NCI-H187 treated with DMSO at 0.1 percent for 48 hours (cell line): ENCODE measurements around the gene JAML.

Experiments used
- DNase-seq: peaks from one replicate; lab custom pipeline; 2025; lab: John Stamatoyannopoulos, UW

The JAML gene

DNA sequence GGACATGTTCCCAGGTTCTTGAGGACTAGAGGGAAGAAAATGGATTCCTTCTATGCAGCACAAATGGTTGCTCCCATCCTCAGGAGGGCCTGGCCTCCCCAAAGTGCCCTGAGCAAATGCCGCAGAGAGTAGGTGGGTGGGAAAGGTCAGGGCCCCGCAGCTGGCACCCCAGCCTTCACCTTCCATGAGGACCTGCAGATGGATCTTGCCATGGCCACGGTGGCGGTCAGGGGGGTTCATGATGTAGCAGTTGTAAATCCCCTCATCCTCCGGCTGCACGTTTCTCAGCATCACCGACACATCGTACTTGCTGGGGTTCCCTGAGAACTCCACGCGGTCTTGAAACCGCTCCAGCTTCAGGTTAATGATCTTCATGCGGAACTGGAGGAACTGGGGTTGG is 56.9 kb downstream of the JAML start:
- no peak for DNase-seq

DNA sequence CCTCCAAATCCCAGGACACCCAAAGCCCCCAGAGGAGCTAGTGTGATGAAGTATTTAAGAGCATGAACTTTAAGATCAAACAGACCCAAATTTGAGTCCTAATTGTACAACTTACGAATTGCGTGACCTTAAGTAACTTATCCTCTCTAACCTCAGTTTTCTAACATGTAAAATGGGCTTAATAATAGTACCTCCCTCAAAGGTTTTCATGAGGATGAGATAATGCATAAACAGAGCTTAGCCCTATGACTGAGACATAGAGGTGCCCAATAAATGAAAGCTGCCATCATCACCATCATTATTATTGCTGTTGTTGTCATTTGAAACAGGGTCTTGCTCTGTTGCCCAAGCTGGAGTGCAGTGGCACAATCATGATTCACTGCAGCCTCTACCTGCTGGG is 57.6 kb downstream of the JAML start:
- no peak for DNase-seq

DNA sequence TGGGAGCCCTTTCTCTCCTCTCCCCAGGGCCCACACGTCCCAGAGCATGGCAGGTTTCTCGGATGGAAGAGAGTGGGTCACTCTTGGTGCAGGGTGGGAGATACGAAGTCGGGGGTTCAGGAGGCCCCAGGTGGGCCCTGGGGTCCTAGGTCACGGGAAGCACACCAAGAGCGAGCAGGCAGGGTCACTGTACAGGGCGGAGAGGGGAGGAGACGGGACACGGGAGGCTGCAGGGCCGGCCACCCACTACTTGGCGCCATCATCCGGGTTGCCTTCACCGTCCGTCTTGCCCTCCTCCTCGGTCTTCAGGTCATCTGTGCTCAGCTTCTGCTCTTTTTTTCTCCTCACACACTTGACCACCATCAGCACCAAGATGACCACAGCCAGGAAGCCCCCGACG is 58.2 kb downstream of the JAML start:
- DNase-seq: no peak

DNA sequence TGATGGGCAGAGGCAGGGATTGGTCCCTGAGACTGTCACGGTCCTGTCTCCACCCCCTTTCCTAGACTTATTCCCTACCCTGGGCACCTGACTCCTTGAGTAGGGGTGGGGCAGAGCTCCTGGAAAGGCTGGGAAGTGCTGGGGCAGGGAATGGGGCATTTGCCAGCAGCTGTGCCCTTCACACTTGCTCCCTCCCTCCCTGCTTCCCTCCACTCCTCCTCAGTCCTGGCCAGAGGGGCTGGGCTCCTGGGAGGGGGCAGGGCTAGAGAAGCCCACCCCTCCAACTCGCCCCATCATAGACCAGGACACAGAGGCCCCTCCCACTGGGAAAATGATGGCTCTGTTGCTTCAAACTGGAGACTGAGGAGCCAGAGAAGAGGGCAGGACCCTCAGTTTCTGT is 59.9 kb downstream of the JAML start:
- DNase-seq: no peak

DNA sequence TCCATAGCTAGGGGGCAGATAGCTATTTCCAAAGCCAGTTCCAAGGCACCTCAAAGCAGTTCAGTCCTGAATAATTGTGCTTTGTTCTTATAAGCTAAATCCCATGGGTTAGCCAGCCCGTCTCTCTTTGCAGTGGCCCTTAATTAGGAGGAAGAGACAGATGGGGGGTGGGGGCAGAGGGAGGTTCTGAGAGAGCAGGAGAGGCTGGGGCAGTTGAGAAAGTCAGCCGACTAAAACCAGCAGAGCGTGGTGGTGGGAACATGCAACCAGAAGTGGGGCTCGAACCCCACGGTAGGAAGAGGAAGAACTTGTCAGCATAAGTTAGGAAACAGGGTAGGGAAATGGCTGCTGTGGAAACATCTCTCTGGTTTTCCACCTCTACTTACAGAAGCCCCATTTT is 61.3 kb downstream of the JAML start:
- no peak for DNase-seq

DNA sequence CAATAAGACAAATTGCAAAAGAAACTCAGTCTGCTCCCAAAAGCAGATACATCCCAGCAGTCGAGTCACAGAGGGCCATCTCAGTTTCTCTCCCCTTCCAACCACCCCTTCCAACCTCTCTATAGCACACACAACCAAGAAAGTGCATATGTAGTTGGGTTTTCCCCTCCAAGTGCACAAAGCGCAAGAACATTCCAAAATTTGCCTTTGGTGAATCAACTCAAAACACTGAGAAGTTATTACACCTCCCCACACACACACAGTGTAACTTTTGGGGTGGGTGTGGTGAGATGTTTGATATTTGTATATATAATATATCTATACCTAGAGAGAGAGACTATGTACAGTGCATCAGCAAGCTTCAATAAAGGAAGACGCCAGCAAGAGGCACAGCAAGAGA is 62.0 kb downstream of the JAML start:
- DNase-seq: no peak

DNA sequence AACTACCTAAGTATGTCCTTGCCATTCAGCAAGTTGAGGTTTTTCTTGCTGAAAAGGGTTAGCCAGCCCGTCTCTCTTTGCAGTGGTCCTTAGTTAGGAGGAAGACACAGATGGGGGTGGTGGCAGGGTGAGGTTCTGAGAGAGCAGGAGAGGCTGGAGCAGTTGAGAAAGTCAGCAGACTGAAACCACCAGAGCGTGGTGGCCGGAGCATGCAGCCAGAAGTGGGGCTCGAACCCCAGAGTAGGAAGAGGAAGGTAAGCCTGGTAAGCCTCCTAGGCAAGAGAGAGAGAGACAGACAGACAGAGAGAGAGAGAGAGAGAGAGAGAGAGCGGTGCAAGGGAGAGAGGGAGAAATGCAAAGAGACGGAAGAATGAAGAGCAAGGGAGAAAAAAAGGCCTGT is 63.0 kb downstream of the JAML start:
- DNase-seq: no peak

DNA sequence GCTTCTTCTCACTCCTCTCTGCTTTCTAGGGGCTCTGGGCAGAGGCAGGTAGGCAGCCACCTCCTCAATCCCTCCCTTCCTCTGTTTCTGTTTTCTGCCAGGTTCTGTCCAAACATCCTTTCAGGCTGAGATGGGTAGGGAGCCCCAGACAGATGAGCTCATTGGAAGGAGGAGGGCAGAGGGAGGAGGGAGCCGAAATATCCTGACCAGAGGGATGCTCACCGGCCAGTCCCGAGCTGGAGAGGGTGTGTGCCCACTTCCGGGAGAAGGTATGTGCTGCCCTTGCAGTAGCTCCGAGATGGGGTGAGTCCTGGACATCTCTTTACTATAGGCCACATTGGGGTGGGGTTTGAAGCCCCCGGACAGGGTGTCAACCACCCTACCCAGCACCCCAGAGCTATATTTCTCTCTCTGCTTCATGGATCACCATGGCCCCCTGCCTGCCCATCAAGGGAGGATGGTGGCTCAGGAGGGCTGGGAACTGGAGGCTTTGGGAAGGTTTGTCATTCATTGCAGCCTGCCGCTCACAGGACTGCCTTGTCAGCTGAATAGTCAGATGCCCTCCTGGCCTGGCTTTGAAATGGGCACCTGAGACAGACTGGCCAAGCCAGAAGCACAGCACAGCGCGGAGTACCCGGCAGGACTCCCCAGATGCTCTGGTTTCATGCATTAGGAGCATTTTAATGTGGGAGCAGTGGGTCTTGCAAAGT is 67.5 kb downstream of the JAML start:
- no peak for DNase-seq

DNA sequence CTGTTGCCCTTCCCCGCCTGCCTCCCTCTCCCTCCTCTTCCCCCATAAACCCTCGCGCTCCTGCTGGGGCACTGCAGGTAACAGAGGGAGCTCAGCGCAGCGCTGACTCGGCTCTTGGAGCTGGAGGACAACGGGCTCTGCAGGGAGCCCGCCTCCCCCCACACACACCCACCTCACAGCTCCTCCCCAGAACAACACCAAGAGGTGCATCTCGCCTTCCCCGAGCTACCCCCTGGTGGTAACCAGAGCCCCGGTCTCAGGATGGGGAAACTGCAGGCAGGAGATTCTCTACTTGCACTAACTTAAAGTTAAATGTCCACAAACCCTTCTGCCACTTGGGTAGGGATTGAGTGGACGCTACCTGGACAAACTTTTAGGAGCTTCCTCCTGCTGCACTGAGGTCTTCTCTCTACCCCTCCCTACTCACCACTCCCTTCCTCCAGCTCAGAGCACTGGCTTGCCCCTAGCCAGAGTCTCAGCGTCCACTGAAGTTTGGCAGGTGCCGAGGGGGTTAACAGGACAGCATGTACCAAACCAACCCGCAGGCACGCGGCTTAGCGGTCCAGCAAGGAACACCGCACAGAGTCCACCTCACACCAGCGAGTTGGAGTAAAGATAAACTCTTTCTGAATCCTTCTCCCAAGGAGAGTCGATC is 68.2 kb downstream of the JAML start:
- no peak for DNase-seq

DNA sequence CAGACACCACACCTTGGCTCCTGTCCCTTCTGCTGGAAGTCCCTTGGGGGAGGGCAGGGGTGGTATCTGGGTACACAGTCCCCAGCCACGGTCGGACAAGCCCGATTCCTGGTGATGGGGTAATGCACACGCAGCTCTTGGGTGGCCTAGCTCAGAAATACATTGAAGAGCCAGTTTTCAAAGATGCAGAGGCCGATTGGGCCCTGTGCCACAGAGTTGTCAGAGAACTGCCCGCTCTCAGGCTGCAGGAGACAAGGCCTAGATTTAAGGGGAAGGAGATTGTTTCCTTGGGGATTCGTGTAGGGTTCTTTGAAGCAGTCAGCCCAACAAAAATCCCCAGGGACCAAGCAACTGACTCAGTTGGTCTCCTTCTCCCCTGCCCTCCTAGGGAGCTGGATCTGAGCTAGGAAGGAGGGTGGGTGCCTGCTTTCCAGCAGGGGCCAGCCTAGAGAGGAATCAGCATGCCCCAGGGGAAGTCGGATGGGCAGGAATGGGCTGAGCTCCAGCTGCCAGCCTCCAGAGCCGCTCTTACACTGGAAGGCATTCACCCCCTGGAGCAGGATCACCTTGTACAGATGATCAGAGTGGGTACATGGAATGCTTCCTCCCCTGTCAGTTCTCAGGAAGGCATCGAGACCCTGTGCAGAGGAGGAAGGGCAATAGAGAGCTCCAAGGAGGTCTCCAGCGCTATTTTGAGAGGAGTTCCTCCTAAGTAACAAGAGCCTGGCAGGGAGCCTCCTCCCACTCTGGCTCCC is 68.9 kb downstream of the JAML start:
- DNase-seq: no peak

DNA sequence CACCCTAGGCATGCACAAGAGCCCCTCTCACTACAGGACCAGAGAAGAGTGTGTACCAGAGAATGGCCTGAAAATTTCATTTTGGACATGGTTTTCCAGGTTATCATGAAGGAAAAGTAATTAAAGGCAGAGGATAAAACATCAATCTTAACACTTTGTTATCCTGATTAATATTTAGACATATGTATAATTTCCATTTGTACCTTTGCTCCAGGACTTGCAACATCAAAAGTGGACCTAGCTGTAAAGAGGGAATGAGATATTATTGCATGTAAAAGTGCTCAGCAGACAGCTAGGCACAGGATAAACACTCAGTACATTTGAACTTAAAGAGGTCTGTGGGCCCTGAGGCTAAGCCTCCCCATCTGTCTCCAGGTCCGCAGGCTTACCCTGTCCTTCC is 70.2 kb downstream of the JAML start:
- DNase-seq: no peak

DNA sequence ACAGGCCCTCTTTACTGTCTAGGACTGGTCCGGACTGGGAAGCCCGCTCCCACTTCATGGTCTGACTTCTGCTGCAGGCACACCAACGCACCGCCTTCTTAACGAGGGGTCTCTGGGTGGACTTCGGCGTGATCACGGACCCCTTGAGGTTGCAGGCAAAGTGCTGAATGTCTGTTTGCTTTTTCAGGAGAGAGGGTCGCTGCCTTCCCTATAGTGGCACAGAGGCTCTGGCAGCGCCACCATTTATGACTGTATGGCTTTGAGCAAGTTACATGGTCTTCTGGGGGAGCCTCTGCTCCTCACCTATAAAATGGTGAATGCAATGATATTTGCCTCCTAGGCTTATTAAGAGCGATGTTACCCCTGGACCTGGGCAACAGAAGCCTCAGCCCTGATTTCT is 70.8 kb downstream of the JAML start:
- no peak for DNase-seq

DNA sequence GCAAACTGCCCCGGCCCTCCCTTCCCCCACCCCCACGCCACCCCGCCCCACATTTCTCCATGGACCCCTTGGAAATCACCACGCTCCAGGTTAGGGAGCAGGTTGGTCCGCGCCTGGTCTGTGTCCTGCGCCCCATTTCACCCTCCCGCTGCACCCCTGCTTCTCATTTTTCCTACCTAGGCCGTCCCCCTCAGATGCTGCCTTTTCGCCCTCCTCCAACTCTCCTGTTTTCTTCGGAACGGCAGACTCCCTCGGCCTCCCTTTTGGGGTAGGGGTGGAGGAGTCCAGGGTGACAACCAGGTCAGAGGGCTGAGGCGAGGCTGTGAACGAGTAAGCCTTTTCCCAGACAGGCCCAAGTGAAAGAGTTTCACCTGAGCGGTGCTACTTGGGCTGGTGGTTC is 71.3 kb downstream of the JAML start:
- no peak for DNase-seq

DNA sequence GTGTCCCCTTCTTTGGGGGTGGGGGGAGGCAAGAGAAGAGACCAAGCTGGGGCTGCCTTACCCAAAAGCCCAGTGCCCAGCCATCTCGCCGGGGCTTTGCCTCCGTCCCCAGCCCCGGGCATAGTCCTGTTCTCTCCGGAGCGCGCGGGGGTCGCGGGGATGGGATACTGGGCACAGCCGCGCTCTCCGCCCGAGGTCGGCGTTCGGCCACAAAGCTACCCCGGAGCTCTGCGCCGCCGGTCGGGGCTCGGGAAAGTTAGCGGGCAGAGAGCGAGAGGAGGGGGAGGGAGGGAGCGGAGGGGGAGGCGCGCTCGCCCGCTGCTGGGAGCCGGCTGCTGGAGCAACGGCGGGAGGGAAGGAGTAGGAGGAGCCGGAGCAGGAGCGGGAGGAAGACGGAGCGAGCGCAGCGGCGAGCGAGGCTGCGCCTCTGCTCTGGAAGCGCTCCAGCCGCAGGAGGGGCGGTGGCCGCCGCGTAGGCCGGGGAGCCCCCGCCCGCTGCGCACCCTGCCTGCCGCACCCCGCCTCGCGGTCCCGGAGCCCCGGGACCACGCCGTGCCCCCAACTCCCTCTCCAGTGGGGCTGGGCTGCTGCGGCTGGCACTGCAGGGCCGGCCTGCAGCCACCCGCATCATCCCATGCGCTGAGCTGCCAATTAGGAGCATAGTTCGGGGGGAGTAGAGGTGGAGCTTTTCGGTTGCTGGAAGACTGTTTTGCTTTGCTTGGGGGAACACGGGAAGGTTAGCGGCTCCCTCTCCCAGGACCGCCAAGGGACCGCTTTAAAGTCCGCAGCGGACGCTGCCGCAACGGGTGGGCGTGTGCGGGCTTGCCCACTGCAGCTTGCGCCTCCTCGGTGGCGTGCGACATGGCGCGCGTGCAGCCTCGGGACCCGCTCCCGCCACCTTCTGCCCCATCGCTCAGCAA is 72.0 kb downstream of the JAML start, which contains the start of gene SCN4B:
Gene SCN4B (minus strand): TSS at position 272 of the 920 bp plus-strand sequence. CDS start 150 bp downstream, at position 122.
- peak; percentile 25 for DNase-seq

DNA sequence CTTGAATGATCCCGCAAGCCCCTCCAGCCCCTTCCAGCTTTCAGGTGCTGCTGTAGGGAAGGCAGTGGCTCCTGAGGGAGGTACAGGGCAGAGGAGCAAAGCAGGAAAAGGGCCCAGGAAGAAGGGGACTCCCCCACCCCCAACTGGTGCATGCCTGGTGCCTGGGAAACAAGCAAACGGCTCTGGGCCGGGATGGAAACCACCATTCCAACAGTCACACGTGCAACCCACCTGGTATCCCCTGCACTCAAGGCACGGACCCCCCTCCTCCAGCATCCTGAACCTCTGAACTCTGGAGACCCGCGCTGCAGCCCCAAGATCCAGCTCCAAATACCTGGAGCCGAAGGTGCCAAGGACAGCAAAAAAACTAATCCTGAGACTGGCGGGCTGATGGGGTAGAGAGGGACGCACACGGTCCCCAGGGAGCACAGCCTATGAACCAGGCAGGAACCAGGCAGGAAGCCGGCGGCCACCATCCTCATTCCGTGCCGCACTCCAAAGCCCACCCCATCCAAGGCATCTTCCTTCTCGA is 72.7 kb downstream of the JAML start:
- no peak for DNase-seq

DNA sequence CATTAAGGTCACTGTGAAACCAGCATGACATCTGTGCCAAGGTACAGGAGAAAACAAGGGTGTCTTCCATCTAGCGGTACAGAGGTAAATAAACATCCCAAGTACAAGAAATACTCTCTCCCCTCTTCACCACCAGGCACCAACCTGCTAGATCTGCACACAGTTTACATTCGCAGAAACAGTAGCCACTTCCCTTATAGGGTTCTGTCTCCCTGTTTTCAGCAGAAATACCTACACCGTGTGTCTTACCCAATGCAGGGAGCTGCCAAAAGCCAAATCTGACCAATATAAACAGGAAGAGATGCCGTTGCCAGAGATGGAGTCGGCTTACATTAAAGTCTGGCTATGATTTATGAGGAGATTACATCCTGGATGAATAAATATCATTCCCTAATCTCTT is 73.4 kb downstream of the JAML start:
- DNase-seq: no peak

DNA sequence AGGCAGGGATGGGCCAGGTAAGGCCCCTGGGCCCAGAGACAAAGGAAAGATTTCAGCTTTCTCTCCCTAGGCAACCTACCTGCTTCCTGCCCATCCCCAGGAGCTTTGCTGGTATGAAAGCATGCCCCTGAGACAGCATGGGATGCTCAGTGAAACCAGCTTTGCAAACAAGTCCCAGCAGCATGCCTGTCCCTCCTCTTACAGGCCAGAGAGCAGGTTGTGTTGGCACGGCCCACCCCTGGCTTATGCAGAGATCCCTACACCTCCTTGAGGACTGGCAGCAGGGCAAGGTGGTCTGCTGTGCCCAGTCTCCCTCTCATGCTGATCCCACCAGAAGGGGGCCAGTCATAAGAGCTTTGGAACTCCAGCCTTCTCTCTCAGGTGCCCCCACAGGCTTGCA is 75.3 kb downstream of the JAML start:
- no peak for DNase-seq

DNA sequence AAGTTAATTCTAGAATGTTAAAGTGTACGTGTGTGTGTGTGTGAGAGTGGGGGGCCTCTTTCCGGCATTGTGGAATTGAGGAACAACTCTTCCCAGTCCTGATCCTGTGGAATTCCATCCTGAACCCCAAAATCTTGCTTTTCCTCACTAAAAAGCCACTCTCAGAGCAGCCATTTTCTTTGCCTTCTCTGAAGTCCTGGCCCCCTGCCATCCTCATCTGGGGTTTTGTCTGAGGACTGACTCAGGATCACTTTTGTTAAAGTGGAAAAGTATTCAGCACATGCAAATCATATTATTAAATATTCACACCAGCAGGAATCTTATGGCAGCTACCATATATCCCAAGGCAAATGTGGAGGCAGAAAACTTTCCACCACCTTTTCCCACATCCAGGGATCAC is 76.0 kb downstream of the JAML start:
- DNase-seq: no peak

DNA sequence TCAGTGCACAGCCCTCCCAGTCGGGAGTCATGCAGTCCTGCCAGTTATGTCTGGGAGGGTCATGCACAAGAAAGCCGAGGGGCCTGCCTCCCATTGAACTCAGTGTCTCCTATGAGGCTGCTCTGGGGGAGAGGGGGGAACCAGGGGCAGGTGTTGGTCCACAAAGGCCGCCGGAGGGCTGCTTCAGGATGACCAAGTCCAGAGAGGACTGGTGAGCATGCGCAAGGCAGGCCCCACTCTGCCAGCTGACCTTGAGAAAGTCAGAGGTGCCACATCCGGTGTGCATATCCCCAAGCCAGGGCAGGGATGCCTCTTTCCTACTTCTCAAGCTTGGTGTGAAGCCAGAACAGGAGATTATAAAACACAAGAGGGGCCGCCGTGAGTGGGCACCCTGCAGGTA is 76.6 kb downstream of the JAML start:
- DNase-seq: no peak

DNA sequence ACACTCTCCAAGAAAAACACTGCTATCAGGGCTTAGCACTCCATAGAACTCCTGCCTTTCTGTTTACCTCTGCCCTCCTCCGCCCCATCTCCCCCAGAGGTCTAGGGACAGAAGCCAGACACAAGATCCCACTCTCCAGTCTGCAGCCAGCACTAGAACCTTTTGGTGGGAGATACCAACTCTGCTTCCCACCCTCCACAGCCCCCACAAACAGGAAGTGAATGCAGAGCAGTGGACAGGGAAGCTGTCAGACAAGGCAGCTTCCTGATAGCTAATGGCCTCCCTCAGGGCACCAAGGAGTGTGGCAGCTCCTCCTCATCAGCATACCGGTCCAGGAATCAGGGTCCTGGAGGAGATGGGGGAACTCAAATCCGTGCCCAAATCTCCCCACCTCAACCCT is 77.3 kb downstream of the JAML start:
- no peak for DNase-seq

DNA sequence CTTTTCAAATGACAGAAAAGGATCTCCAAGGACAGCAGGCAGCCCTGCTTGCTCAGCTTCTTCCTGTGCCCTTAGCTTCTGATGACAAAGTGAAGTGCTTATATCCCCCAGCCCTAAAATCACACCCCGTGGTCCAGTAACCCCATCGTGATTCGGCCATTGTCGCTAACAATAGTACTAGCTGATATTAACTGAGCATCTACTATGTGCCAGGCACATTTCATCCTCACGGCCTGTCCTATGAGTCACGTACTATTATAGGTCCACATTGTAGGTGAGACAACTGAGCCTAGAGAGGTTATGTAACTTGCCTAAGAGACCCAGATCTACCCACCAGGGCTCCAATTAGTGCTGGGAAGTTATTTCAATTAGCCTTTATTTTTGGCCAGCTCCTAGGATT is 78.3 kb downstream of the JAML start:
- no peak for DNase-seq
